ENCODE data around the gene CXCR4.
"Not testable (repeated sequence)": the region's sequence is repeated elsewhere in the genome, so short reads cannot be mapped to it uniquely, and the experiment has no call there.

CXCR4 gene

GRCh38 chr2:136071887-136072286 lies 46.1 kb downstream of the CXCR4 start:
- not testable (repeated sequence) for DNase-seq

- no peak for DNase-seq
Measured at GRCh38 chr2:136070913-136071312, 47.0 kb downstream of the CXCR4 start.

- DNase-seq: no peak
Measured at GRCh38 chr2:136069773-136070172, 48.2 kb downstream of the CXCR4 start.

- peak; percentile 41 for DNase-seq
Measured at GRCh38 chr2:136068581-136069227, 49.2 kb downstream of the CXCR4 start.

- DNase-seq: peak; percentile 72
Measured at GRCh38 chr2:136067897-136068580, 49.9 kb downstream of the CXCR4 start.

- DNase-seq: peak; percentile 41
Measured at GRCh38 chr2:136067459-136067858, 50.5 kb downstream of the CXCR4 start.

GRCh38 chr2:136065907-136066306 lies 52.0 kb downstream of the CXCR4 start:
- no peak for DNase-seq

GRCh38 chr2:136065384-136065783 lies 52.6 kb downstream of the CXCR4 start:
- DNase-seq: no peak

Data from NCI-H2227 treated with DMSO at 0.1 percent for 48 hours (cell line).